Measurements from ENCODE around the gene ORAI1. TPM values are rescaled to one million over a fixed set of nuclear protein-coding genes. Genes with fewer than 3 reads are reported as not detected.

ORAI1 gene
- total RNA-seq, 1 donor from 2014 or later = 13.7 TPM

GRCh38 chr12:121610239-121611149 lies 15.8 kb upstream of the ORAI1 start:
- Mint-ChIP-seq H3K4me1 (peaks cover 27% of the 10 kb centered on the region), H3K36me3 (ENCODE audit: low read depth) (peaks cover 3% of the 10 kb centered on the region), H3K9me3 (peaks cover 4% of the 10 kb centered on the region), H3K27ac (ENCODE audit: unreplicated experiment) (peak overlapping the region; percentile 85), H3K27me3 (ENCODE audit: low read depth) (no peaks in the 10 kb centered on the region), H3K4me3 (peak overlapping the region; percentile 60)
- no peak for DNase-seq (ENCODE audit: low read depth, low spot score)
- no peak for TF ChIP-seq CTCF (conservative IDR thresholded peaks at IDR 0.05)

GRCh38 chr12:121611306-121611705 lies 15.0 kb upstream of the ORAI1 start:
- Mint-ChIP-seq H3K4me3 (no peak overlapping the region), H3K27me3 (ENCODE audit: low read depth) (no peaks in the 10 kb centered on the region), H3K4me1 (peaks cover 27% of the 10 kb centered on the region), H3K36me3 (ENCODE audit: low read depth) (peaks cover 3% of the 10 kb centered on the region), H3K9me3 (peaks cover 4% of the 10 kb centered on the region), H3K27ac (ENCODE audit: unreplicated experiment) (no peak overlapping the region)
- DNase-seq (ENCODE audit: low read depth, low spot score) = no peak
- no peak for TF ChIP-seq CTCF (conservative IDR thresholded peaks at IDR 0.05)

- Mint-ChIP-seq H3K4me1 (peaks cover 27% of the 10 kb centered on the region), H3K27ac (ENCODE audit: unreplicated experiment) (no peak overlapping the region), H3K27me3 (ENCODE audit: low read depth) (no peaks in the 10 kb centered on the region), H3K4me3 (no peak overlapping the region), H3K9me3 (peaks cover 4% of the 10 kb centered on the region), H3K36me3 (ENCODE audit: low read depth) (peaks cover 3% of the 10 kb centered on the region)
- DNase-seq (ENCODE audit: low read depth, low spot score) = no peak
- TF ChIP-seq CTCF (conservative IDR thresholded peaks at IDR 0.05) = no peak
Observed at GRCh38 chr12:121613462-121613861, 12.9 kb upstream of the ORAI1 start.

- H3K27me3 Mint-ChIP-seq (ENCODE audit: low read depth) = no peaks in the 10 kb centered on the region
- peaks cover 2% of the 10 kb centered on the region for H3K36me3 Mint-ChIP-seq (ENCODE audit: low read depth)
- H3K9me3 Mint-ChIP-seq = no peaks in the 10 kb centered on the region
- H3K4me3 Mint-ChIP-seq = no peak overlapping the region
- peaks cover 27% of the 10 kb centered on the region for H3K4me1 Mint-ChIP-seq
- no peak for TF ChIP-seq CTCF (conservative IDR thresholded peaks at IDR 0.05)
- H3K27ac Mint-ChIP-seq (ENCODE audit: unreplicated experiment) = no peak overlapping the region
- DNase-seq (ENCODE audit: low read depth, low spot score) = no peak
Observed at GRCh38 chr12:121614872-121615467, 11.4 kb upstream of the ORAI1 start.

- no peak overlapping the region for H3K4me3 Mint-ChIP-seq
- H3K9me3 Mint-ChIP-seq = no peaks in the 10 kb centered on the region
- H3K36me3 Mint-ChIP-seq (ENCODE audit: low read depth) = no peaks in the 10 kb centered on the region
- no peaks in the 10 kb centered on the region for H3K27me3 Mint-ChIP-seq (ENCODE audit: low read depth)
- DNase-seq (ENCODE audit: low read depth, low spot score) = no peak
- no peak for TF ChIP-seq CTCF (conservative IDR thresholded peaks at IDR 0.05)
- peaks cover 23% of the 10 kb centered on the region for H3K4me1 Mint-ChIP-seq
- no peak overlapping the region for H3K27ac Mint-ChIP-seq (ENCODE audit: unreplicated experiment)
Observed at GRCh38 chr12:121618659-121619233, 7.6 kb upstream of the ORAI1 start.
